ENCODE results near the gene SLX4IP. TPM values are rescaled to one million over a fixed set of nuclear protein-coding genes. Genes with fewer than 3 reads are reported as not detected.

Gene SLX4IP
- total RNA-seq, 2 donors from 2014 or later = 4.0 to 4.6 TPM

GRCh38 chr20:10653599-10654249 lies 218.6 kb downstream of the SLX4IP start:
- no peak for DNase-seq
- Mint-ChIP-seq H3K4me1 (no peaks in the 10 kb centered on the region), H3K27me3 (peaks cover 51% of the 10 kb centered on the region), H3K36me3 (ENCODE audit: low read depth) (no peaks in the 10 kb centered on the region), H3K27ac (no peak overlapping the region), H3K4me3 (no peak overlapping the region)
- ATAC-seq = no peak
- no peaks in the 10 kb centered on the region for H3K9me3 ChIP-seq (ENCODE audit: control insufficient read depth, low read length, poor library complexity, severe bottlenecking)

DNA sequence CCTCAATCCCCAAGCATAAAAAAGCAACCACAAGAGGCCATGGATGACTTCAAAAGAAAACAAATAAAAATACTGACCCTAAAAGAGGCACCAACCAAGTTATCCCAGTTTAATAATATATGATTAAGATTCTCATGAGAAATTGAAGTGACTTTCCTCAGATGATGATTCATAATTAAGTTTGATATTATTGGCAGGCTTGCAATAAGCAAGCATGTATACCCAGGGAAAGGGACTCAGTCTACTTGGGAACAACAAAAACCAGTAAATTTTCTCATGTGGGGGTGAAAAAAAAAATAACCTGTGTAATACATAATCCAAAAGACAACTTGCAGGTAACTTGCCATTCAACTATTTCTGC lies 219.1 kb downstream of the SLX4IP start:
- no peak for DNase-seq
- no peak for ATAC-seq
- H3K4me3 Mint-ChIP-seq = no peak overlapping the region
- peaks cover 50% of the 10 kb centered on the region for H3K27me3 Mint-ChIP-seq
- no peaks in the 10 kb centered on the region for H3K9me3 ChIP-seq (ENCODE audit: control insufficient read depth, low read length, poor library complexity, severe bottlenecking)
- no peaks in the 10 kb centered on the region for H3K36me3 Mint-ChIP-seq (ENCODE audit: low read depth)
- no peaks in the 10 kb centered on the region for H3K4me1 Mint-ChIP-seq
- H3K27ac Mint-ChIP-seq = no peak overlapping the region

GRCh38 chr20:10654630-10655029 lies 219.5 kb downstream of the SLX4IP start:
- ATAC-seq = no peak

DNA sequence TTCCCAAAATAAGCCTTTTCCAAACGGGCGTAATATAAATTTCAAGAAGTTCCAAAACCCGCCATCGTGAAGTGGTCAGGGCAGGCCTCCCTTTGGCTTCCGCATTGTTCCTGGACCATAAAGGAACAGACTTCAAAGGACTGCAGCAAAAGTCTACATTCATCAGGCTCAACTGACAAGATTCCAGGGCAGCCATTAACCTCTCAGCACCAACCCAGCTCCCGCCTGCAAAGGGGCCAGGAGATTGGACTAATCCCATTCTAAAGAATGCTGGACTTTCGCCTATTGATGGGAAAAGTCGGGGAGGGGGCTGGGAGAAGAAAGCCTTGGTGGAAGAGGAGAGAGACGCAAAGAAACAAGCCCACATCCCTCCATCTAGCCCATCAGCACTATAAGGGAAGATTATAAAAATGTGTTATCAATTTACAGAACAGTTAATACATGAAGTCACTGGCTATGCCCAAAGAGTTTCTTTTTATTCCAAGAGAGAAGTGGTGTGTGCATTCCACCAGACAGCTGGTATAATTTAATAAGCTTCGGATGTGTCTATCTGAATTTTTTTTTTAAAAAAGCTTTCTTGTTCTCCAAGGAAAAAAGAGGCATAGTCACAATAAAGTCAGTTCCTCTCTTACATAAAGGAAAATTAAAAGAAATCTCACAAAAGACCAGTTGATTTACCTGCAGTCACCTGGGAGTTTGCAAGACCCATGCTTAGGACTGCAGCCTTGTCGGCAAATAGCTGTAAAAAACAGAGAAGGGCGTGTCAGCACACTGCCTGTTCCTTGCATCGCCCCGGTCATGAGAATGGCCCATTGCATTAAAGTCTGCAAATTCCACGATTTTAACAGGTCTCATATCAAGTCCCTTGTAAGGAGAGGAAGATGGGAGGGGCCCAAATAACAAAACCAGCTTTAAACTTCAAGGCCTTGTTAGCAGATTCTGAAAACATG lies 220.9 kb downstream of the SLX4IP start:
- H3K4me1 Mint-ChIP-seq = no peaks in the 10 kb centered on the region
- no peak overlapping the region for H3K4me3 Mint-ChIP-seq
- DNase-seq (no peak), ATAC-seq (no peak)
- no peaks in the 10 kb centered on the region for H3K9me3 ChIP-seq (ENCODE audit: control insufficient read depth, low read length, poor library complexity, severe bottlenecking)
- H3K27ac Mint-ChIP-seq = no peak overlapping the region
- H3K36me3 Mint-ChIP-seq (ENCODE audit: low read depth) = no peaks in the 10 kb centered on the region
- peaks cover 46% of the 10 kb centered on the region for H3K27me3 Mint-ChIP-seq

More at GRCh38 chr20:10654630-10655029, 219.5 kb downstream of the SLX4IP start:
- Mint-ChIP-seq H3K4me1 (no peaks in the 10 kb centered on the region), H3K36me3 (ENCODE audit: low read depth) (no peaks in the 10 kb centered on the region), H3K27me3 (peaks cover 46% of the 10 kb centered on the region), H3K27ac (no peak overlapping the region), H3K4me3 (no peak overlapping the region)
- no peak for DNase-seq
- no peaks in the 10 kb centered on the region for H3K9me3 ChIP-seq (ENCODE audit: control insufficient read depth, low read length, poor library complexity, severe bottlenecking)

GRCh38 chr20:10657453-10657852 lies 222.3 kb downstream of the SLX4IP start:
- H3K9me3 ChIP-seq (ENCODE audit: control insufficient read depth, low read length, poor library complexity, severe bottlenecking) = no peaks in the 10 kb centered on the region
- Mint-ChIP-seq H3K27ac (no peak overlapping the region), H3K4me1 (no peaks in the 10 kb centered on the region), H3K36me3 (ENCODE audit: low read depth) (peaks cover 2% of the 10 kb centered on the region), H3K4me3 (no peak overlapping the region), H3K27me3 (peaks cover 55% of the 10 kb centered on the region)
- DNase-seq = no peak
- no peak for ATAC-seq

DNA sequence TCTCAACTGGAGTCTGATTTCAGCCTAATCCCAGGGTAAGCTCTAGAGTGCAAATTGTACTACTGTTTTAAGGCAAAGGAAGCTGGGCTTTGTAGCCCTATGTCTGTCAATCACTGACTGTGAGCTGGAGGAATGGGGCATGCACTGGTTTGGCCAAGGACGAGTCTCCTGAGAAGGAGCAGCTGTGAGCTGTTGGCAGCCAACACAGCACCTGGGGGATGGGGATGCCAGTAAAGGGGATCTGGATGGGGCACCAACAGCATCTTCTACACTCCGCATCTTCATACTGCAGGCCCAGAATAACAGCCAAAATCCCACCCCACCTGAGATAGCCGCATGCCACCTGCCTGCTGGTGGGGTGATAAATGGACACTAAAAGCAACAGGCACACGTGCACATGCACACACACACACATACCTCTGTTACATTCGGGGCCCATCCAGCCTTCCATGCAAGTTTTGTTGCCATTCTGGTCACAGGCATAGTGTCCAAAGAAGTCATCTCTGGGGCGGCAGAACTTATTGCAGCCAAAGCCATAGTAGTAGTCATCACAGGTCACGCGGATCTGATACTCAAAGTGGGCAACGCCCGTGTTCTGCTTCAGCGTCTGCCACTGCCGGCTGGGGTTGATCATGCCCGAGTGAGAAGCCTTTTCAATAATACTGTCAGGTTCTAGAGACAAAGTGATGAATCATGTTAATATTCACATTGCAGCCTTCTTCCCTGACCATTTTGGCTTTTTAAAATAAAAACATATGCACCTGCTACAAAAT lies 223.1 kb downstream of the SLX4IP start:
- Mint-ChIP-seq H3K4me1 (no peaks in the 10 kb centered on the region), H3K27ac (no peak overlapping the region), H3K36me3 (ENCODE audit: low read depth) (peaks cover 2% of the 10 kb centered on the region), H3K4me3 (no peak overlapping the region), H3K27me3 (peaks cover 62% of the 10 kb centered on the region)
- H3K9me3 ChIP-seq (ENCODE audit: control insufficient read depth, low read length, poor library complexity, severe bottlenecking) = no peaks in the 10 kb centered on the region
- no peak for DNase-seq
- ATAC-seq = no peak

GRCh38 chr20:10658876-10659632 lies 223.9 kb downstream of the SLX4IP start:
- Mint-ChIP-seq H3K4me3 (no peak overlapping the region), H3K4me1 (no peaks in the 10 kb centered on the region), H3K27ac (no peak overlapping the region), H3K36me3 (ENCODE audit: low read depth) (peaks cover 2% of the 10 kb centered on the region), H3K27me3 (peaks cover 67% of the 10 kb centered on the region)
- ATAC-seq (no peak), DNase-seq (no peak)
- no peaks in the 10 kb centered on the region for H3K9me3 ChIP-seq (ENCODE audit: control insufficient read depth, low read length, poor library complexity, severe bottlenecking)

DNA sequence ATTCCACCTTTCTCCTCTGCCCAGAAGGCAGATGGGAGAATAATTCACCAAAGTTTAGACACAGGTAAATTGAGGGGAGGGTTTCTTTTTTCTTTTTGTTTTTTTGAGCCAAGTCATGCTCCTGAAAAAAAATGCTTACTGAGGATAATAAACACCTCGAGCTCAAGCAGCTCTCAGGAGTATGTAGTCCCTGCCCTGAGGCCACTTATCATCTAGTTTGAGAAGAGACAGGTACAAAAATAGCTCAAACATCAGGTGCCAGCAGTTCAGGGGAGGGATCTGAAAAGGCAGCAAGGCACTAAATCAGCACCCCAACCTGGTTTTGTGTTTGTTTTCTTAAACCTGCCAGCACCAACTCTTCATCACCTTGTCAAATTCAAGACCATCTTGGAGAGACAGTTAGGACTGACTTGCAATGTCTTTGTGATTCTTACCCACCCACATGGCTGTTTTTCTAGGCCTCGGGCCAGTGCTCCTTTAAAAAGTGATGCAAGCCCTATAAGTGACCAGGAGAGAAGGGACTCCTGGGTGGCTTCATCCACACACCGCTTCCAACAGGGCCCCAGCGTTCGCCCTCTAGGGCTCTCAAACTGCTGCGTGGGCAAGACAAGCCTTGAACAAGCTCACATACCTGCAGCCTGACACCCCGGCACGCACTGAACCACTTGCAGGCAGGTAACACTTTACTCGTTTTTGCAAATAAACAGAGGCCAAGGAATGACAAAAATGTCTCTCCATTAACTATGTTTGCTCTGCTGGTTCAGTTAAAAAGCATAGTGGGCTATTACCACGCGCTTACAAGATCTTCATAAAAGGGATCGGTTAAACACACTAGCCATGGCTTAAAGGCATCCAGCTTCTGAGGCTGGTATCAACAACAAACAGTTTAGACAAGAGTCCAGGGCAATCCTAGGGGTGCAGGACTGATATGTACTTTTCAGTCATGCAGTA lies 224.8 kb downstream of the SLX4IP start:
- peaks cover 2% of the 10 kb centered on the region for H3K36me3 Mint-ChIP-seq (ENCODE audit: low read depth)
- H3K9me3 ChIP-seq (ENCODE audit: control insufficient read depth, low read length, poor library complexity, severe bottlenecking) = no peaks in the 10 kb centered on the region
- DNase-seq (no peak), ATAC-seq (no peak)
- H3K27ac Mint-ChIP-seq = no peak overlapping the region
- no peaks in the 10 kb centered on the region for H3K4me1 Mint-ChIP-seq
- no peak overlapping the region for H3K4me3 Mint-ChIP-seq
- H3K27me3 Mint-ChIP-seq = peaks cover 67% of the 10 kb centered on the region

- no peak for ATAC-seq
- no peaks in the 10 kb centered on the region for H3K9me3 ChIP-seq (ENCODE audit: control insufficient read depth, low read length, poor library complexity, severe bottlenecking)
- H3K36me3 Mint-ChIP-seq (ENCODE audit: low read depth) = peaks cover 2% of the 10 kb centered on the region
- H3K4me3 Mint-ChIP-seq = no peak overlapping the region
- no peak overlapping the region for H3K27ac Mint-ChIP-seq
- DNase-seq = no peak
- H3K4me1 Mint-ChIP-seq = no peaks in the 10 kb centered on the region
- H3K27me3 Mint-ChIP-seq = peaks cover 63% of the 10 kb centered on the region
These were observed 225.6 kb downstream of the SLX4IP start for GRCh38 chr20:10660661-10661060.

GRCh38 chr20:10661261-10661660 lies 226.2 kb downstream of the SLX4IP start:
- Mint-ChIP-seq H3K27ac (no peak overlapping the region), H3K36me3 (ENCODE audit: low read depth) (peaks cover 4% of the 10 kb centered on the region), H3K4me1 (no peaks in the 10 kb centered on the region), H3K27me3 (peaks cover 66% of the 10 kb centered on the region), H3K4me3 (no peak overlapping the region)
- ATAC-seq (no peak), DNase-seq (no peak)
- no peaks in the 10 kb centered on the region for H3K9me3 ChIP-seq (ENCODE audit: control insufficient read depth, low read length, poor library complexity, severe bottlenecking)

DNA sequence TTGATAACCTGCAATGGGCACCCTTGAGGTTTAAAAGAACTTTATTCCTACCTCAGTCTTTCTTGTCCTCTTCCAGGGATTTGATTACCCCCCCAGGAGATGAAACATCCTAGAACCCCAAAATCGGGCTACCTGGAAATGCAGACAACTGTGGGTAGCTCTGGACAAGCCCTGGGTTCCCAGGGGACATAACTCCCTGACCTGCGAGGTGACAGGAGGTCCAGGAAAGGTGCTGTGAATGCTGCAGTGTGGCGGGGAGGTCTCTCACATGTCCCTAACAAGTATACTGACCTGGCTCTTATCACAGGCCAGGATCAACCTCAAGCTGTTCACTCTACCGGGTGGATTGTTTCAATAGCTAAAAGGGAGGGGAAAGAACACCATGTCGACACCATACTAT lies 227.0 kb downstream of the SLX4IP start:
- Mint-ChIP-seq H3K36me3 (ENCODE audit: low read depth) (peaks cover 4% of the 10 kb centered on the region), H3K4me3 (no peak overlapping the region), H3K27me3 (peaks cover 75% of the 10 kb centered on the region), H3K4me1 (no peaks in the 10 kb centered on the region), H3K27ac (no peak overlapping the region)
- H3K9me3 ChIP-seq (ENCODE audit: control insufficient read depth, low read length, poor library complexity, severe bottlenecking) = no peaks in the 10 kb centered on the region
- ATAC-seq (no peak), DNase-seq (no peak)

Measured in T-helper 17 cell (primary cell).